ENCODE results near the gene MGLL.

MGLL gene

DNA sequence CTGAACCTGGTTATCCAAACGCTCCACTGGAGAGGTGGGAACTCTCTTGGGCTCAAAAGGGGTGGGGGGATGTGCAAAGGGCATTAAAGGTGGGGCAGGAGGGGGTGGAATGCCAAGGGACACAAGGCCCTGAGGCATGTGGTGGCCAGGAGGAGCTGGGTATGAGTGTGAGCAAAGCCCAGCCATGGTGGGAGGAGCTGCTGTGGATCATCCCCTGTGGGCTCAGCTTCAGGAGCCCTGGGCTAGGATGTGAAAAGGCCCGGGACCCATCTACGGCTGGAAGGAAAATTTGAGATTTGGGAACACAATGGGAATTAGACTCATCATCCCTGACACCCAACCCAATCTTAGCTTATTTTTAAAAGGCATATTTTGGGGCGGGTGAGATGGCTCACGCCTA, 33.3 kb downstream of the MGLL start:
- DNase-seq = no peak
- no peaks in the 10 kb centered on the region for H3K79me2 ChIP-seq (ENCODE audit: insufficient read depth, low read length)
- no peak overlapping the region for H2AFZ ChIP-seq (ENCODE audit: low read depth, low read length)
- no peaks in the 10 kb centered on the region for H4K20me1 ChIP-seq (ENCODE audit: insufficient read depth, low read length)
- H3K36me3 ChIP-seq (ENCODE audit: insufficient read depth, low read length) = no peaks in the 10 kb centered on the region
- no peak overlapping the region for H3K27ac ChIP-seq (ENCODE audit: low read length)
- H3K4me1 ChIP-seq (ENCODE audit: insufficient read depth, low read length) = 0 out of 2 replicates have a peak, but pooled peaks cover 5% of the 10 kb centered on the region
- H3K4me2 ChIP-seq (ENCODE audit: insufficient read depth, low read length) = no peak overlapping the region
- TF ChIP-seq EZH2 (IDR thresholded peaks at IDR 0.05; ENCODE audit: borderline replicate concordance, low read depth, low read length, severe bottlenecking) = no peak
- TF ChIP-seq, protein P1, sequence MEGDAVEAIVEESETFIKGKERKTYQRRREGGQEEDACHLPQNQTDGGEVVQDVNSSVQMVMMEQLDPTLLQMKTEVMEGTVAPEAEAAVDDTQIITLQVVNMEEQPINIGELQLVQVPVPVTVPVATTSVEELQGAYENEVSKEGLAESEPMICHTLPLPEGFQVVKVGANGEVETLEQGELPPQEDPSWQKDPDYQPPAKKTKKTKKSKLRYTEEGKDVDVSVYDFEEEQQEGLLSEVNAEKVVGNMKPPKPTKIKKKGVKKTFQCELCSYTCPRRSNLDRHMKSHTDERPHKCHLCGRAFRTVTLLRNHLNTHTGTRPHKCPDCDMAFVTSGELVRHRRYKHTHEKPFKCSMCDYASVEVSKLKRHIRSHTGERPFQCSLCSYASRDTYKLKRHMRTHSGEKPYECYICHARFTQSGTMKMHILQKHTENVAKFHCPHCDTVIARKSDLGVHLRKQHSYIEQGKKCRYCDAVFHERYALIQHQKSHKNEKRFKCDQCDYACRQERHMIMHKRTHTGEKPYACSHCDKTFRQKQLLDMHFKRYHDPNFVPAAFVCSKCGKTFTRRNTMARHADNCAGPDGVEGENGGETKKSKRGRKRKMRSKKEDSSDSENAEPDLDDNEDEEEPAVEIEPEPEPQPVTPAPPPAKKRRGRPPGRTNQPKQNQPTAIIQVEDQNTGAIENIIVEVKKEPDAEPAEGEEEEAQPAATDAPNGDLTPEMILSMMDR (IDR thresholded peaks at IDR 0.05; ENCODE audit: borderline replicate concordance, extremely low read depth, low read length, poor library complexity, severe bottlenecking) = no peak
- ATAC-seq (ENCODE audit: insufficient read depth, low read depth) = no peak
- no peak overlapping the region for H3K9ac ChIP-seq (ENCODE audit: low read depth, low read length)
- no peak overlapping the region for H3K4me3 ChIP-seq (ENCODE audit: low read depth in 1 of 2, low read length in 2 of 2)
- H3K27me3 ChIP-seq (ENCODE audit: insufficient read depth, low read length, poor library complexity) = peaks cover 27% of the 10 kb centered on the region
- no peaks in the 10 kb centered on the region for H3K9me3 ChIP-seq (ENCODE audit: insufficient read depth, low read length, severe bottlenecking)

DNA sequence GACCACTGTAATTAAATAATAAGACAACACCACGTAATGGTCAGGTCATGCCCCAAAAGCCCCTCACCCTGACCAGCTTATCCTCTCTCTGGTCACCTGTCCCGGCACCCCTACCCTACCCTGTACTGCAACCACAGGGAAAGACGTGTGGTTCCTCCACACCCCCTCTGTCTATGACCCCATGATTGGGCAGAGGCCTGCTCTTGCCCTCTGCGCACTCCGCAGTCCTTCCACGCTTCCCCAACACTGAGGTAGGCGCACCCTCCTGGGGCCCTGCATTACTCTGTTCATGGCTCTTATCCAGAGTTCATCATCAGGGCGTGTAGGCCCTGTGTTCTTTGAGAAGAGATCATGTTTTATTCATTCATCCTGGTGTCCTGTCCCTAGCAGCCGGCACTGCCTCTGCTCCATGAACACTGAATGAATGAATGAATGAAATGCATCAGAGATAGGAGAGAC, 33.8 kb downstream of the MGLL start:
- Histone ChIP-seq H3K36me3 (ENCODE audit: insufficient read depth, low read length) (no peaks in the 10 kb centered on the region), H3K79me2 (ENCODE audit: insufficient read depth, low read length) (no peaks in the 10 kb centered on the region), H4K20me1 (ENCODE audit: insufficient read depth, low read length) (no peaks in the 10 kb centered on the region), H3K4me1 (ENCODE audit: insufficient read depth, low read length) (0 out of 2 replicates have a peak, but pooled peaks cover 5% of the 10 kb centered on the region), H3K27me3 (ENCODE audit: insufficient read depth, low read length, poor library complexity) (peaks cover 28% of the 10 kb centered on the region), H3K4me2 (ENCODE audit: insufficient read depth, low read length) (no peak overlapping the region), H3K4me3 (ENCODE audit: low read depth in 1 of 2, low read length in 2 of 2) (no peak overlapping the region), H2AFZ (ENCODE audit: low read depth, low read length) (no peak overlapping the region), H3K9me3 (ENCODE audit: insufficient read depth, low read length, severe bottlenecking) (no peaks in the 10 kb centered on the region), H3K9ac (ENCODE audit: low read depth, low read length) (no peak overlapping the region), H3K27ac (ENCODE audit: low read length) (no peak overlapping the region)
- no peak for ATAC-seq (ENCODE audit: insufficient read depth, low read depth)
- no peak for TF ChIP-seq EZH2 (IDR thresholded peaks at IDR 0.05; ENCODE audit: borderline replicate concordance, low read depth, low read length, severe bottlenecking)
- TF ChIP-seq, protein P1 (IDR thresholded peaks at IDR 0.05; ENCODE audit: borderline replicate concordance, extremely low read depth, low read length, poor library complexity, severe bottlenecking) = no peak
- no peak for DNase-seq

DNA sequence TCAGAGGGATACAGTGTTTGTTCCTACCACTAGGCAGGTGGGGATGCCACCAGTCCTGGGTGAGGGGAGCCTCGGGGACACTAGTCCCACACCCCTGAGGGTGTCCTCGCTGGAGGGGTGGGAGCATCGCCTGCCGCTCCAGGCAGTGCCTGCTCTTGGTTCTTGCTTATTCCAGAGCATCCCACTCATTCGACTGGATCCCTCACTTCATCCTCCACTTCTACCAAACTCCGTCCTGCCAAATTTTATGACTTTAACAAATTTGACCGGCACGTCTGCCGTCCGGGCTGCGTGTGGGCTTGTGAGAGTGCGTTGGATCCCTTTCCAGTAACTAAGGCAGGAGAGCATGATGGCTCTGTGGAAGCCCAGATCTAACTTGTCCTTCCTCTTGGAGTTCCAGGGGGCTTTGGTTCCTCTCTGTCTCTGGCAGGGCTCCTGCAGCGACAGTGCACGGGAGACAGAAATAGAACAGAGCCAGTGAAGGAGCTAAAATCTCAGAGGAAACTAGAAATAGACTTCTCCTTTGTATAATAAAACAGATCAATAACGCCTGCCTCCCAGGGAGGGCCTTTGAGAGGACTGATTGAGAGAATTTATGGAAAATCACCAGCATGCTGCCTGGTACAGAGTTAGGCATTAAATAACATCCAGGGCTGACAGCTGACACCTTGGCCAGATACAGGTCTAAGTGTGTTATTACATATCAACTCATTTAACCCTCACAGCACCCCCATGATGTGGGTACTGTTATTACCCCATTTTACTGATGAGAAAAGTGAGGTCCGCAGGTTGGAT, 34.5 kb downstream of the MGLL start:
- Histone ChIP-seq H3K9me3 (ENCODE audit: insufficient read depth, low read length, severe bottlenecking) (no peaks in the 10 kb centered on the region), H3K79me2 (ENCODE audit: insufficient read depth, low read length) (no peaks in the 10 kb centered on the region), H3K9ac (ENCODE audit: low read depth, low read length) (no peak overlapping the region), H2AFZ (ENCODE audit: low read depth, low read length) (no peak overlapping the region), H4K20me1 (ENCODE audit: insufficient read depth, low read length) (no peaks in the 10 kb centered on the region), H3K27ac (ENCODE audit: low read length) (no peak overlapping the region), H3K4me3 (ENCODE audit: low read depth in 1 of 2, low read length in 2 of 2) (no peak overlapping the region), H3K36me3 (ENCODE audit: insufficient read depth, low read length) (no peaks in the 10 kb centered on the region), H3K27me3 (ENCODE audit: insufficient read depth, low read length, poor library complexity) (peaks cover 32% of the 10 kb centered on the region), H3K4me1 (ENCODE audit: insufficient read depth, low read length) (0 out of 2 replicates have a peak, but pooled peaks cover 5% of the 10 kb centered on the region), H3K4me2 (ENCODE audit: insufficient read depth, low read length) (no peak overlapping the region)
- no peak for ATAC-seq (ENCODE audit: insufficient read depth, low read depth)
- TF ChIP-seq, protein P1 (IDR thresholded peaks at IDR 0.05; ENCODE audit: borderline replicate concordance, extremely low read depth, low read length, poor library complexity, severe bottlenecking) = no peak
- TF ChIP-seq EZH2 (IDR thresholded peaks at IDR 0.05; ENCODE audit: borderline replicate concordance, low read depth, low read length, severe bottlenecking) = no peak
- no peak for DNase-seq
